NCI-H146 (cell line): ENCODE results near the gene MED7.

Experiments
- DNase-seq: peaks from one replicate; lab custom pipeline; 2025; lab: John Stamatoyannopoulos, UW

The MED7 gene

DNA sequence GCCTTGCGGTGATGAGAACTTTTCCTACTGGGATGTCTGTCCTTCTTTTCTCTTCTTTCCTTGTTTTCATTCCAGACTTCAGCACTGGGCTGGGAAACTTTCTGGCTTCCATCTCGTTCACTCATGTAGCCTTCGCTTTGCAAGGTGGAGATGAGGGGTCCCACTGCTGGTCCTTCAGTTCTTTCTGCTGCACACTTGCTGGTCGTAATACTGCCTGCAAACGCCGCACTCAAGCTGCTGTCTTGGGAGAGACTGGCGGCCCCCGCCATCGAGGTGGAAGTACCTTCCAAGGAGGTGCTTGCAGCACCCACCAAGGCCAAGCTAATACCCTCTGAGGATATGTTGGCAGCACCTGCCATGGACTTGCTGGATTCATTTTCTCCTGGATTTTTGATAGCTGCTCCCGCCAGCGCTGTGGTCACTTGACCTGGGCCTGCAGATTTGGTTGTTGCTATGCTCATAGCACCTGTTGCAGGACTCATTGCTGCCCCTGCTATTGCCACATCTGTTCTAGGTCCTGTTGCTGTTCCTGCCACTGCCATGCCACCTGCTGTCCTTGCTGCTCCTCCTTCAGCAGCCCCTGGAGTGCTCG, 20.4 kb upstream of the MED7 start:
- no peak for DNase-seq

- DNase-seq: no peak
Observed at GRCh38 chr5:157161996-157162395, 19.3 kb upstream of the MED7 start.

DNA sequence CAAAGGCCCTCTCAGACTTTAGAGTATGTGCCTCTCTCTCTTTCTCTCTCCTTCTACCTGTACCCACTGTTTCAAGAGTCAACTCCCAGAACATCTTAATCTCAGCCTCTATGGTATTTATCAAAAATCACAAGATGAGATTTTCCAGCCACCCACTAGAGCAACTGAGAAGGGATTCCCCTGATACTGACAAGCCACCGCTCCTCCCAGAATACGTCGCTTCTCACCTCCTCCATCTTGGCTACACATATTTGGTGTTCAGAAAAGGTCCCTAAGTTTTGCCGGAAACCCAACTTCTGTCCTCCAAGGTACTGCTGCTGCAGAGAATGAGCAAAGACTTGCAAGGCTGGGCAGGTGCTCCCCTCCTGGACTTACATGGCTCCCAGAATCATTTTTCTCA, 17.3 kb upstream of the MED7 start:
- DNase-seq: no peak

DNA sequence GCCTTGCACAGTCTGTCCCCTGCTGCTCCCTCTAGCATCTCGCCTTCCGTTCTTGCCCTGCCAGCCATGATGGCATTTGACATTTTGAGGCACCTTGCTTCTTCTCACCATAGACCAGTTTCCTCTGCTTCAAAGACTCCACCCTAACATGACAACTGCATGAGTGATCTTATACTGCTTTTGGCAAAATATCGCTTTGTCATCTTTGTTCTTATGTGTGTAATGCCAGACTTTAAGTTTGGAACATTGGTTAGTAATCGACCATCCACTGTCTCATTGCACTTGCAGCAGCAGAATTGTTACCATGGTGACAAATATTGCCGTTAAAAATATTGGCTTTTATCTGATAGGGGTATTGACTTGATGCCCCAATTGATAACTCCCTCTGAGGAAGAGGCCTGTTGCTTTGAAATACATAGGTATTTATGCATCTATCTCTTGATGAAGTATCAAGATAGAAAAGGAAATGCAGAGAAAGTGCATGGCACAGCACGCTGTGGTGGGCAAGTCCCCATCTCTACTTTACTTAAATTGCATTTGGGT, 16.6 kb upstream of the MED7 start:
- DNase-seq: no peak

GRCh38 chr5:157157293-157157891, 14.7 kb upstream of the MED7 start:
- DNase-seq: no peak

- DNase-seq: no peak
Observed at GRCh38 chr5:157155297-157155696, 12.6 kb upstream of the MED7 start.

DNA sequence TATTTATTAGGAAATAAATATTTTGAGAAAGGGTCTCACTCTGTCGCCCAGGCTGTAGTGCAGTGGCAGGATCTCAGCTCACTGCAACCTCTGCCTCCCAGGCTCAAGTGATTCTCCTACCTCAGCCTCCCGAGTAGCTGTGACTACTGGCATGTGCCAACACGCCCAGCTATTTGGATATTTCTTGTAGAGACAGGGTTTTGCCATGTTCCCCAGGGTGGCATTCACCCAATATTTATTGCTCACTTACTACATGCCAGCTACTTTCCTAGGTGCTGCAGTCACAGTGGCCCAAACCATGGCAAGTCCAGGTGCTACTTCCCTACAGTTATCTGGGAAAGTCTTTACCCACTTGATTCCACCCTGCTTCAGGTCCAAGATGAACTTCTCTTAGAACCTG, 8.3 kb upstream of the MED7 start:
- no peak for DNase-seq

DNA sequence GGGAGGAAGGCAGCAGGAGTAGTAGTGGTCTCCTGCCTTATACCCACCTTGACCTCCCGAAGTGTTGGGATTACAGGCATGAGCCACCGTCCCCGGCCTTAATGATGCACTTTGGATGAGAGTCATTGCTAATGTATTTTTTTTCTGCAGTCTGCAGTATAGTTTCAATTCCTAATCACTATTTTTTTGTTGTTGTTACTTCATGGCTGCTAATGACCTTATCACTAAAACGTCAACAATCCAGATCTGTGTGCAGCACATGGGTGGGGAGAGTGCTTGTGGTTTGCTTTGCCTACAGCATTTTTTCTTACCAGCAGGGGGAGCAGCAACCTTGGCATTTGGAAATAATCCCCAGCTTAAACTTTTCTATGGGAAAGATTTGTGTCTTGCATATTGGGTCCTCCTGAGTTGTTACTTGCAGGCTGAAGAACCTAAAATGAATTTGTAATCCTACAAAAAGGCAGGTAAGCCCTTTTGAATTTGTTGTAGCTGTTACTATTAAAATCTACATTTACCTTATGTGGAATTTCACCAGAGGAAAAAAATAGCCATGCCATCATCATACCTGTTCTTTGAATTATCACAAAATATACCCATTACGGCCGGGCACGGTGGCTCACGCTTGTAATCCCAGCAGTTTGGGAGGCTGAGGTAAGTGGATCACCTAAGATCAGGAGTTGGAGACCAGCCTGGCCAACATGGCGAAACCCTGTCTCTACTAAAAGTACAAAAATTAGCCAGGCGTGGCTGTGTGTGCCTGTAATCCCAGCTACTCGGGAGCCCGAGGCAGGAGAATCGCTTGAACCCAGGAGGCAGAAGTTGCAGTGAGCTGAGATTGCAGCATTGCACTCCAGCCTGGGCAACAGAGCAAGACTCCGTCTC, 6.3 kb upstream of the MED7 start:
- peak; percentile 41 for DNase-seq

DNA sequence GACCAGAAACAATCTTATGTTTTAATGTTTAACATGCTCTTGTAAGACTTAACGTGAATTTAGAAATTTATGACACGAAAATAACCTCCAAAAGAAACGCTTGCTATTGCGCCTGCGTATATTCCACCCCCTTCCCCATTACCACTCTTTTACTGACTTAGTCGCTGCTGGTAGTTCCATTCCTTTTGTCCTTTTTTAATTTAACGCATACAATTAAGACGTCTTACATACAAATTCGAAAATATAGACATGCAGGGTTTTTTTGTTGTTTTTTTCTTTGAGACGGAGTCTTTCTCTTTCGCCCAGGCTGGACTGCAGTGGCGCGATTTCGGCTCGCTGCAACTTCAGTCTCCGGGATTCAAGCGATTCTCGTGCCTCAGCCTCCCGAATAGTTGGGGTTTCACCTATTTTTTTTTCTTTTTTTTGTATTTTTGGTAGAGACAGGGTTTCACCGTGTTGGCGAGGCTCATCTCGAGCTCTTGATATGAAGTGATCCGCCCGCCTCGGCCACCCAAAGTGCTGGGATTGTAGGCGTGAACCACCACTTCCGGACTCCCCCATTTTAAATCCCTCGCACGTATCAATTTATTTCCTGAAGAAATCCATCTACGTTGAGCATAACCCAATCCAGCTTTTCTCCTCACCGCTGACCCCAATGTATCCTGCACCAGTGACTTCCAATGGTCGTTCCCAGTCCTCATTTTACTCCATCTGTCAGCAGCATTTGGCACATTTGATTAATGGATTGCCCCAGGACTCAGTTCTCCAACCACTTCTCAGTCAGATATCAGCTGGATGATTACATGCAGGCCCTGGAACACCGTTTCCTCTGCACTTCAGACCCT, 684 bp upstream of the MED7 start:
- peak; percentile 56 for DNase-seq

- DNase-seq: no peak
Observed at GRCh38 chr5:157137691-157138090, 5.0 kb downstream of the MED7 start.

DNA sequence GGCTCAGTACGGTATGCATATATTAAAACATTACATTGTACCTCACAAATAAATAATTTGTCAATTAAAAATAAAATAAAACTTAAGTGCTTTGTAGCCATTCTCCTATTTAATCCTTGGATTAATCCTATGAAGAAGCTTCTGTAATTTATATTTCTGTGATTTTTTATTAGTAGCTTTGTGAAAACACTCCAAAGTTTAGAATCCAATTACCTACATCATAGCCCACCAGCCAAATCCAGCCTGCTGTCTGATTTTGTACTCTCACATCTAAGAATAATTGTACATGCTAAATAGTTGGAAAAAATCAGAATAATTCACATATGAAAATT, 10.4 kb downstream of the MED7 start:
- DNase-seq: no peak

DNA sequence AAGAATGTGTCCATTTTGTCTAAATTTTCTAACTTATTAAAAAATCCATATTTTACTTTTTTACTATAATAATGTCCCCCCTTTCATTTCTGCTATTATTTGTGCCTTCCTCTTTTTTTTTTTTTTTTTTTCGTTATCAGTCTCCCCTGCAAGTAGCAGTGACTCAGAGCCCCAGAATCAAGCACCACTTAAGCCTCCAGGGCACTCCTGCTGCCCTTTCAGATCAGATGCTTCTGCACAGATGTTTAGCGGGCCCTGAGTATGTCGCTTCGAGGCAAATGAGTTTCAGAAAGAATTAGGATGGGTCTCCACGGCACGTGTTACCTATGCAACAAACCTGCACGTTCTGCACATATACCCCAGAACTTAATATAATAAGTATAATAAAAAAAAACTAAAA, 11.7 kb downstream of the MED7 start:
- DNase-seq: no peak

- no peak for DNase-seq
Observed at GRCh38 chr5:157121709-157122108, 21.0 kb downstream of the MED7 start.

DNA sequence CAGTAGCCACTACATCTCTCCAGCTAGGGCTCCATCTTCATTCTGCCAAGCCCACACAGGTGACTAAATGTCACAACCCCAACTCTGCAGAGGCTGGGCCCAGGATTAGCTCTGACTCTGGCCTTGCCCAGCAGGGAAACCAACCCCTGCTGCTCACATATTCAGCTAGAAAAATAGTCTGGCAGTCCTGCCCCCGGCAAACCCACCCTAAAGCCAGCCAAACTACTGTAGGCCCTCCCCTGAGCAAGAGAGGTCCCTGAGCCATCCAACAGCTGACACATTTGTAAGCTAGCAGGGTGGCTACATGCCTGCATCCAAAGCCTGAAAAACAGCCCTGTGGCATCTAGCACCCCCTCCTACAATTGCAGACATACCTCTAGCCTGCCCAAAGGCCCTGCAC, 22.6 kb downstream of the MED7 start:
- DNase-seq: no peak

GRCh38 chr5:157116483-157116954, 26.1 kb downstream of the MED7 start:
- DNase-seq: no peak

DNA sequence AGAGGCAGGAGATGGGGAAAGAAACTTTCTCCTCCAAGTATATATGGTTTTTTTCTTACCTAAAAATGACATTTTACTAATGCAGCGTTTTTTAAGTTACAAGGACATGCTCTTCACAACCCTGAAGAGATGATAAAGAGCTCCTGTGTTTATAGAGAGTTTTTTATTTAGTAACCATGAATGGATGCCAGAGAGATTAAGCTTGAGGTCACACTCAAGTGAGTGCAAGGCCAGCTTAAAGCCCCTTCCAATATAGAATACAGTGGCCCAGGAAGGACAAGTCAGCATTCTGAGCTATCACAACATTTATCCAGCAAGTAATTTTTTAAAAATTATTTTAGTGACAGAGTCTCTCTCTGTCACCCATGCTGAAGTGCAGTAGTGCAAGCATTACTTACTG, 27.2 kb downstream of the MED7 start:
- no peak for DNase-seq

GRCh38 chr5:157115012-157115411, 27.7 kb downstream of the MED7 start:
- DNase-seq: no peak

GRCh38 chr5:157113002-157113401, 29.7 kb downstream of the MED7 start:
- DNase-seq: no peak

GRCh38 chr5:157109744-157110143, 32.9 kb downstream of the MED7 start:
- DNase-seq: no peak

DNA sequence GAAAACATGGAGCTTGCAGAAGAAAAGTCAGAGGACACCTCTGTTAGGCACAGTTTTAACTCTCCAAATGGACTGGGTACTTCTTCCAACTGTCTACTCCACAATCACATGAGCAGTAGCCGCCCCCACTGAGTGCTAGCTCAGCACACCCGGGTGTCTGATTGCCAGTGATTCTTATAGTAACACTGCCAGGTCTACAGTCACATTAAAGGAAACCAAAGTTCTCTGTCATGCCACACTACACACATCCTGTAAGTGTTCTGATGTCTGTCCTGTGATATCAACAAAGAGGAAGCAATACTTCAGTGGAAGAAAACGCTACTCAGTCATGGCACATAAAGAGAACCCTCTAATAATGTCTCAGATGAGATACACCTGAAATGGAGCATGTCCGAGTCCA, 33.7 kb downstream of the MED7 start, which contains the start of gene HAVCR2:
TSS of gene HAVCR2 (minus strand) at position 69 of the 400 bp plus-strand sequence. CDS start at position 8, 61 bp downstream.
- DNase-seq: no peak

GRCh38 chr5:157107508-157107907, 35.2 kb downstream of the MED7 start:
- no peak for DNase-seq
